HG02981 (cell line): ENCODE results near the gene ENTPD1.
"Not testable (repeated sequence)": the region's sequence is repeated elsewhere in the genome, so short reads cannot be mapped to it uniquely, and the experiment has no call there.

Experiments used
- ATAC-seq: cut with Tn5 transposase; IDR thresholded peaks from one replicate; pipeline ENCODE4 v1.9.1; 2021; ENCODE audit warnings: mild to moderate bottlenecking, moderate library complexity; ENCODE audit not compliant: unreplicated experiment

The ENTPD1 gene

GRCh38 chr10:95860166-95860940, 104.4 kb downstream of the ENTPD1 start:
- no peak for ATAC-seq

- no peak for ATAC-seq
Measured at GRCh38 chr10:95861386-95861785, 105.4 kb downstream of the ENTPD1 start.

GRCh38 chr10:95864906-95865813, 109.2 kb downstream of the ENTPD1 start:
- ATAC-seq: peak; percentile 89

- ATAC-seq: no peak
Measured at GRCh38 chr10:95865814-95866466, 110.0 kb downstream of the ENTPD1 start.

- ATAC-seq: no peak
Measured at GRCh38 chr10:95866467-95866842, 110.5 kb downstream of the ENTPD1 start.

- no peak for ATAC-seq
Measured at GRCh38 chr10:95867866-95868265, 111.9 kb downstream of the ENTPD1 start.

- ATAC-seq: no peak
Measured at GRCh38 chr10:95872158-95872711, 116.3 kb downstream of the ENTPD1 start.

GRCh38 chr10:95873139-95873538, 117.2 kb downstream of the ENTPD1 start:
- ATAC-seq: no peak

GRCh38 chr10:95873651-95874050, 117.7 kb downstream of the ENTPD1 start:
- no peak for ATAC-seq

- not testable (repeated sequence) for ATAC-seq
Measured at GRCh38 chr10:95874783-95875182, 118.8 kb downstream of the ENTPD1 start.

GRCh38 chr10:95876756-95877155, 120.8 kb downstream of the ENTPD1 start:
- ATAC-seq: no peak

GRCh38 chr10:95877881-95878280, 121.9 kb downstream of the ENTPD1 start:
- peak; percentile 56 for ATAC-seq

GRCh38 chr10:95880704-95881103, 124.7 kb downstream of the ENTPD1 start:
- peak; percentile 57 for ATAC-seq

GRCh38 chr10:95881316-95881715, 125.4 kb downstream of the ENTPD1 start:
- ATAC-seq: no peak

- ATAC-seq: no peak
Measured at GRCh38 chr10:95889830-95890229, 133.9 kb downstream of the ENTPD1 start.

GRCh38 chr10:95896071-95896850, 140.3 kb downstream of the ENTPD1 start:
- no peak for ATAC-seq

- not testable (repeated sequence) for ATAC-seq
Measured at GRCh38 chr10:95905897-95906580, 150.1 kb downstream of the ENTPD1 start.

- ATAC-seq: peak; percentile 27
Measured at GRCh38 chr10:95906677-95907455, 150.9 kb downstream of the ENTPD1 start.
